ENCODE measurements around the gene POGZ. TPM values are rescaled to one million over a fixed set of nuclear protein-coding genes. Genes with fewer than 3 reads are reported as not detected.
"Not testable (repeated sequence)": the region's sequence is repeated elsewhere in the genome, so short reads cannot be mapped to it uniquely, and the experiment has no call there.

Gene POGZ
- total RNA-seq, 1 experiment from 2014 or later: 102 TPM

GRCh38 chr1:151399324-151400171 is 59.7 kb downstream of the POGZ start, which contains the start of gene PSMB4:
TSS of gene PSMB4 (plus strand) at chr1:151399573. CDS start at chr1:151399588, 15 bp downstream.
- no peaks in the 10 kb centered on the region for H3K27me3 ChIP-seq (ENCODE audit: insufficient read depth, low read length)
- H2BK120ac ChIP-seq (ENCODE audit: low read depth, low read length, poor library complexity, severe bottlenecking): no peak within 1 kb of the TSS
- no peak within 1 kb of the TSS for H2AK5ac ChIP-seq (ENCODE audit: insufficient read length, low read length)
- WGBS (ENCODE audit: extremely low coverage, insufficient read length, low lambda C conversion rate): no CpG with 5 or more reads among the region's 63 CpGs
- H2AFZ ChIP-seq (ENCODE audit: low read length): peak within 1 kb of the TSS; percentile 96
- H3K27ac ChIP-seq (ENCODE audit: insufficient read length, low read depth, low read length): peak within 1 kb of the TSS; percentile 70
- peaks cover 3% of the 10 kb centered on the region for H3K79me1 ChIP-seq (ENCODE audit: insufficient read depth, low read depth, low read length, poor library complexity, severe bottlenecking)
- H3K4me1 ChIP-seq (ENCODE audit: insufficient read depth, low read length): no peaks in the 10 kb centered on the region
- H2BK20ac ChIP-seq (ENCODE audit: low read depth, low read length, poor library complexity, severe bottlenecking): no peak within 1 kb of the TSS
- peak; percentile 86 for DNase-seq
- TF ChIP-seq CTCF (conservative IDR thresholded peaks at IDR 0.05): peak; percentile 33; the same call in 2 of the 3 replicates
- H2BK5ac ChIP-seq (ENCODE audit: insufficient read length, low read length): no peak within 1 kb of the TSS
- no peak within 1 kb of the TSS for H4K91ac ChIP-seq (ENCODE audit: insufficient read length, low read depth, low read length)
- H3K9me3 Mint-ChIP-seq: peaks cover 1 to 3% of the 10 kb centered on the region in 2 experiments; a peak in 3 of 5 replicates
- peaks cover under 1% of the 10 kb centered on the region for H3K27me3 Mint-ChIP-seq (ENCODE audit: low read depth)
- peaks cover 12% of the 10 kb centered on the region in 2 experiments for H3K4me1 Mint-ChIP-seq
- H4K5ac ChIP-seq (ENCODE audit: insufficient read length, low read depth, low read length): peak within 1 kb of the TSS; percentile 77
- peaks cover 6% of the 10 kb centered on the region for H3K23me2 ChIP-seq (ENCODE audit: insufficient read length, low read depth, low read length, poor library complexity, severe bottlenecking)
- peak within 1 kb of the TSS; percentile 81 for H3K9ac ChIP-seq (ENCODE audit: extremely low read depth, insufficient read length, low read length)
- no peaks in the 10 kb centered on the region for H4K20me1 ChIP-seq (ENCODE audit: control insufficient read depth, insufficient read depth, insufficient read length)
- peak within 1 kb of the TSS; percentile 98 to 99 (median 99) for H3K27ac Mint-ChIP-seq
- H3K18ac ChIP-seq (ENCODE audit: insufficient read length, low read depth, low read length): peak within 1 kb of the TSS; percentile 96
- no peak within 1 kb of the TSS for H3K23ac ChIP-seq (ENCODE audit: insufficient read length, low read depth, low read length)
- no peak within 1 kb of the TSS for H4K8ac ChIP-seq (replicated peaks; ENCODE audit: insufficient read length, low read depth, low read length)
- peaks cover 9% of the 10 kb centered on the region; the same call in 1 of the 2 replicates for H3K79me2 ChIP-seq (ENCODE audit: insufficient read depth, low read length)
- no peak within 1 kb of the TSS for H2BK12ac ChIP-seq (ENCODE audit: insufficient read length, low read depth, low read length)
- H3K9me3 ChIP-seq (ENCODE audit: control insufficient read depth, low read depth, low read length): no peaks in the 10 kb centered on the region
- H2BK15ac ChIP-seq (ENCODE audit: low read depth, low read length): no peak within 1 kb of the TSS
- H3K56ac ChIP-seq (ENCODE audit: insufficient read length, low read depth, low read length): no peak within 1 kb of the TSS
- peak within 1 kb of the TSS; percentile 63 for H3K4me2 ChIP-seq (ENCODE audit: insufficient read depth, insufficient read length, low read length)
- H3K36me3 Mint-ChIP-seq (ENCODE audit: insufficient read depth in 1 of 3, low read depth in 3 of 3): peaks cover 22 to 47% (median 35%) of the 10 kb centered on the region in 3 experiments
- peak within 1 kb of the TSS; percentile 45; the same call in 1 of the 2 replicates for H3K4ac ChIP-seq (ENCODE audit: low read depth, low read length)
- H3K14ac ChIP-seq (ENCODE audit: insufficient read depth, low read length): peak within 1 kb of the TSS; percentile 96
- peak within 1 kb of the TSS; percentile 93 to 96 for H3K4me3 Mint-ChIP-seq
- H3T11ph ChIP-seq (ENCODE audit: low read length): no peak within 1 kb of the TSS

GRCh38 chr1:151396265-151396664 is 63.0 kb downstream of the POGZ start:
- H3K9me3 Mint-ChIP-seq; H2BK120ac ChIP-seq (ENCODE audit: low read depth, low read length, poor library complexity, severe bottlenecking); H4K5ac ChIP-seq (ENCODE audit: insufficient read length, low read depth, low read length); H3K4me1 ChIP-seq (ENCODE audit: insufficient read depth, low read length); H2AK5ac ChIP-seq (ENCODE audit: insufficient read length, low read length); H3K27me3 Mint-ChIP-seq (ENCODE audit: low read depth); H3K23me2 ChIP-seq (ENCODE audit: insufficient read length, low read depth, low read length, poor library complexity, severe bottlenecking); H3K4me2 ChIP-seq (ENCODE audit: insufficient read depth, insufficient read length, low read length); H3K4me3 Mint-ChIP-seq; H2AFZ ChIP-seq (ENCODE audit: low read length); H3K23ac ChIP-seq (ENCODE audit: insufficient read length, low read depth, low read length); H3K56ac ChIP-seq (ENCODE audit: insufficient read length, low read depth, low read length); H3K9me3 ChIP-seq (ENCODE audit: control insufficient read depth, low read depth, low read length); H3K4ac ChIP-seq (ENCODE audit: low read depth, low read length); H3K79me2 ChIP-seq (ENCODE audit: insufficient read depth, low read length); H4K91ac ChIP-seq (ENCODE audit: insufficient read length, low read depth, low read length); H3K27me3 ChIP-seq (ENCODE audit: insufficient read depth, low read length); H3K14ac ChIP-seq (ENCODE audit: insufficient read depth, low read length); DNase-seq; H3K18ac ChIP-seq (ENCODE audit: insufficient read length, low read depth, low read length); H3K27ac ChIP-seq (ENCODE audit: insufficient read length, low read depth, low read length); H2BK12ac ChIP-seq (ENCODE audit: insufficient read length, low read depth, low read length); H3K27ac Mint-ChIP-seq; H2BK15ac ChIP-seq (ENCODE audit: low read depth, low read length); H2BK5ac ChIP-seq (ENCODE audit: insufficient read length, low read length); H4K8ac ChIP-seq (replicated peaks; ENCODE audit: insufficient read length, low read depth, low read length); H4K20me1 ChIP-seq (ENCODE audit: control insufficient read depth, insufficient read depth, insufficient read length); H3K79me1 ChIP-seq (ENCODE audit: insufficient read depth, low read depth, low read length, poor library complexity, severe bottlenecking); H3K9ac ChIP-seq (ENCODE audit: extremely low read depth, insufficient read length, low read length); H2BK20ac ChIP-seq (ENCODE audit: low read depth, low read length, poor library complexity, severe bottlenecking); H3T11ph ChIP-seq (ENCODE audit: low read length): not testable (repeated sequence)
- no CpG with 5 or more reads among the region's 5 CpGs for WGBS (ENCODE audit: extremely low coverage, insufficient read length, low lambda C conversion rate)
- Mint-ChIP-seq H3K36me3 (ENCODE audit: insufficient read depth in 1 of 3, low read depth in 3 of 3) (peaks cover 14 to 18% (median 14%) of the 10 kb centered on the region in 3 experiments), H3K4me1 (peaks cover 10 to 12% of the 10 kb centered on the region in 2 experiments)

Measured in H9 (cell line).